D721Med (cell line): Measurements from ENCODE around the gene UFD1.
"Not testable (repeated sequence)": the region's sequence is repeated elsewhere in the genome, so short reads cannot be mapped to it uniquely, and the experiment has no call there.

Experiments used
- DNase-seq: peaks from one replicate; pipeline ENCODE4 v3.0.0; 2011; ENCODE audit warnings: low spot score; ENCODE audit not compliant: insufficient read length
- FAIRE-seq: peaks from 2 replicates; lab custom pipeline; 2011; peaks lifted over from hg19 to GRCh38; lab: Jason Lieb, UNC
- CTCF ChIP-seq: IDR thresholded peaks from 2 replicates; pipeline ENCODE4 v1.5.1; 2012; ENCODE audit warnings: mild to moderate bottlenecking, control low read depth; ENCODE audit not compliant: insufficient read depth; ENCODE audit errors: missing control alignments

The UFD1 gene

GRCh38 chr22:19438298-19438697 is 40.7 kb downstream of the UFD1 start:
- FAIRE-seq = no peak
- no peak for TF ChIP-seq CTCF
- no peak for DNase-seq

GRCh38 chr22:19436444-19437161 is 42.4 kb downstream of the UFD1 start:
- not testable (repeated sequence) for FAIRE-seq, DNase-seq

GRCh38 chr22:19434829-19435580 is 44.0 kb downstream of the UFD1 start:
- DNase-seq = no peak
- no peak for TF ChIP-seq CTCF
- no peak for FAIRE-seq

GRCh38 chr22:19434401-19434800 is 44.6 kb downstream of the UFD1 start:
- no peak for FAIRE-seq

GRCh38 chr22:19432133-19432851 is 46.7 kb downstream of the UFD1 start, which contains the start of gene MRPL40:
MRPL40 (plus strand) TSS chr22:19432545; CDS start chr22:19432555, 10 bp downstream.
- FAIRE-seq (no peak), DNase-seq (peak; percentile 80)
- no peak for TF ChIP-seq CTCF

More at GRCh38 chr22:19434401-19434800, 44.6 kb downstream of the UFD1 start:
- no peak for DNase-seq
- no peak for TF ChIP-seq CTCF

GRCh38 chr22:19431649-19432132 is 47.3 kb downstream of the UFD1 start, which contains the start of gene HIRA:
HIRA (minus strand) TSS chr22:19431733; CDS start chr22:19431476, 257 bp downstream.
- FAIRE-seq = no peak

More at GRCh38 chr22:19431649-19432132, 47.3 kb downstream of the UFD1 start, which contains the start of gene HIRA:
- no peak for TF ChIP-seq CTCF
- DNase-seq = peak; percentile 57
